Kidney epithelial cell (primary cell): Measurements from ENCODE around the gene LONP1. TPM values are rescaled to one million over a fixed set of nuclear protein-coding genes. Genes with fewer than 3 reads are reported as not detected.
"Not testable (repeated sequence)": the region's sequence is repeated elsewhere in the genome, so short reads cannot be mapped to it uniquely, and the experiment has no call there.

Experiments used
- DNase-seq: peaks from one replicate; pipeline ENCODE4 v3.0.0-alpha.2; 2010; ENCODE audit warnings: low read depth
- H3K27me3 ChIP-seq: 2 replicates; pipeline ENCODE4 v1.6.0; 2011; ENCODE audit warnings: low read length; ENCODE audit not compliant: control insufficient read depth, insufficient read depth
- H3K36me3 ChIP-seq: 2 replicates; pipeline ENCODE4 v1.5.1; 2011; ENCODE audit warnings: low read length; ENCODE audit not compliant: control insufficient read depth, insufficient read depth
- H3K4me3 ChIP-seq: 2 replicates; pipeline ENCODE4 v1.5.1; 2011; ENCODE audit warnings: low read depth, mild to moderate bottlenecking, control low read depth, low read length
- CTCF ChIP-seq: IDR thresholded peaks from 2 replicates; pipeline ENCODE4 v1.5.1; 2011; ENCODE audit warnings: mild to moderate bottlenecking, moderate library complexity, low read length, control low read depth, inconsistent platforms; ENCODE audit not compliant: insufficient read depth, poor library complexity, severe bottlenecking
- total RNA-seq: library from RNA; depleted of rRNA; stranded (reverse); fragments of >200 nt; gene quantifications from 2 replicates; pipeline ENCODE4 v1.2.3, GENCODE V29; 2015

The LONP1 gene
- total RNA-seq, 1 donor from 2014 or later: 151 TPM

GRCh38 chr19:5706876-5707573, 12.9 kb downstream of the LONP1 start:
- TF ChIP-seq CTCF: no peak
- DNase-seq: no peak
- no peak overlapping the region for H3K4me3 ChIP-seq
- no peaks in the 10 kb centered on the region for H3K27me3 ChIP-seq
- H3K36me3 ChIP-seq: peaks cover 4% of the 10 kb centered on the region

GRCh38 chr19:5705552-5705951, 14.4 kb downstream of the LONP1 start:
- Histone ChIP-seq H3K4me3 (no peak overlapping the region), H3K27me3 (no peaks in the 10 kb centered on the region), H3K36me3 (peaks cover 7% of the 10 kb centered on the region)
- no peak for DNase-seq
- no peak for TF ChIP-seq CTCF

GRCh38 chr19:5703819-5704818, 15.8 kb downstream of the LONP1 start:
- no peak for DNase-seq
- H3K36me3 ChIP-seq: peaks cover 7% of the 10 kb centered on the region

GRCh38 chr19:5702053-5702410, 17.9 kb downstream of the LONP1 start:
- H3K36me3 ChIP-seq, H3K27me3 ChIP-seq: not testable (repeated sequence)

More at GRCh38 chr19:5703819-5704818, 15.8 kb downstream of the LONP1 start:
- H3K4me3 ChIP-seq: no peak overlapping the region
- no peak for TF ChIP-seq CTCF
- no peaks in the 10 kb centered on the region for H3K27me3 ChIP-seq

GRCh38 chr19:5700455-5701092, 19.4 kb downstream of the LONP1 start:
- TF ChIP-seq CTCF: no peak
- H3K36me3 ChIP-seq: peaks cover 4% of the 10 kb centered on the region
- no peaks in the 10 kb centered on the region for H3K27me3 ChIP-seq
- no peak overlapping the region for H3K4me3 ChIP-seq
- DNase-seq: no peak

More at GRCh38 chr19:5702053-5702410, 17.9 kb downstream of the LONP1 start:
- not testable (repeated sequence) for DNase-seq, H3K4me3 ChIP-seq
